Endothelial cell of umbilical vein (primary cell): ENCODE data around the gene MYO1C.

Source experiments
- EZH2 ChIP-seq: IDR thresholded peaks from 2 replicates; pipeline ENCODE4 v1.6.1; 2012; ENCODE audit warnings: borderline replicate concordance, low read depth, mild to moderate bottlenecking, moderate library complexity, low read length, inconsistent platforms; ENCODE audit not compliant: severe bottlenecking
- FOS ChIP-seq: IDR thresholded peaks from 2 replicates; pipeline ENCODE4 v1.6.1; 2011; ENCODE audit warnings: mild to moderate bottlenecking, low read length, moderate library complexity, borderline replicate concordance; ENCODE audit not compliant: insufficient read depth
- JUN ChIP-seq: IDR thresholded peaks from 2 replicates; pipeline ENCODE4 v1.6.1; 2011; ENCODE audit warnings: borderline replicate concordance, low read depth; ENCODE audit not compliant: insufficient read length, insufficient read depth
- MYC ChIP-seq: IDR thresholded peaks from one replicate; pipeline ENCODE4 v1.6.1; 2011; ENCODE audit warnings: mild to moderate bottlenecking, low read depth, low read length
- POLR2A ChIP-seq: IDR thresholded peaks from 2 replicates; pipeline ENCODE4 v1.6.1; 2012; ENCODE audit warnings: low read depth, mild to moderate bottlenecking, control low read depth, low read length
- POLR2AphosphoS5 ChIP-seq: IDR thresholded peaks from 2 replicates; pipeline ENCODE4 v1.6.1; 2012; ENCODE audit warnings: low read depth, mild to moderate bottlenecking, control low read depth, low read length, moderate library complexity; ENCODE audit not compliant: insufficient read depth
- TF ChIP-seq, protein P1 (sequence below), 2 donors: IDR thresholded peaks; 1 replicate in 1 of 2; 2 replicates in 1 of 2; pipeline ENCODE4 v1.5.1; 2011; ENCODE audit warnings: low read length in 2 of 2, mild to moderate bottlenecking in 2 of 2, moderate library complexity in 2 of 2, control low read depth in 1 of 2, inconsistent platforms in 1 of 2, low read depth in 1 of 2; ENCODE audit not compliant: insufficient read depth in 1 of 2; ENCODE audit errors: extremely low read depth in 1 of 2
- TF ChIP-seq, protein P2 (sequence below): IDR thresholded peaks from 2 replicates; pipeline ENCODE4 v1.6.1; 2011; ENCODE audit not compliant: insufficient read depth, insufficient read length

DNA sequence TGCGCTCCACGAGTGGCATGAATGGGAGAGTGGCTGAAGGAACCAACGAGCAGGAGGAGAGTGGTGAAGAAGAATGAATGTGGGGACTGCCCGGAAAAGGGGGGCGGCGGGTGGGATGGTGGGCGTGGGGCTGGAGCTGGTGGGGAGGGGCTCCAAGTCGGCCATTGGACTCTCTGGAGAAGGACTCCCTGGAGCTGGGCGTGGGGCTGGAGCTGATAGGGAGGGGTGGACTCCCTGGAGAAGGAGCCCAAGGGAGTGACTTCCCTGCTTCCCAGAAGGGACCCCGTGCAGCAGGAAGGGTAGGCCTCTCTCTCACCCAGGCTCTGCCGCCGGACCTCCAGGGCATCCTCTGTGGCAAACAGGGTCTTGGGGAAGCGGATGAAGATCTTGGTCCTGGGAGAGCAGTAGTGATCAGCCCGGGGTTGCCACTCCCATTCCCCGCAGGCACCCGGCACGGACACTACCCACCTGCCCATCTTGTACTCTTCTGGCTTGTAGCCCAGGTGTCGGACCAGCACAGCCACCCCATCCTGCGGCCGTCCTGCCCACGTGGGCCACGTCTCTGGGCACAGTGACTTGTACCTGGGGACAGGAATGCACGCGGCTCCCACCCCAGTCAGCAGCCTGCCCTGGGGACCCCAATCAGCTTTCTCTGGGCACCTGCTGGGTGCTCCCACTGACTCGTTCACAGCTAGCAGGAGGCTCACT is 21.6 kb downstream of the MYO1C start:
- no peak for TF ChIP-seq POLR2AphosphoS5
- TF ChIP-seq, protein P1, sequence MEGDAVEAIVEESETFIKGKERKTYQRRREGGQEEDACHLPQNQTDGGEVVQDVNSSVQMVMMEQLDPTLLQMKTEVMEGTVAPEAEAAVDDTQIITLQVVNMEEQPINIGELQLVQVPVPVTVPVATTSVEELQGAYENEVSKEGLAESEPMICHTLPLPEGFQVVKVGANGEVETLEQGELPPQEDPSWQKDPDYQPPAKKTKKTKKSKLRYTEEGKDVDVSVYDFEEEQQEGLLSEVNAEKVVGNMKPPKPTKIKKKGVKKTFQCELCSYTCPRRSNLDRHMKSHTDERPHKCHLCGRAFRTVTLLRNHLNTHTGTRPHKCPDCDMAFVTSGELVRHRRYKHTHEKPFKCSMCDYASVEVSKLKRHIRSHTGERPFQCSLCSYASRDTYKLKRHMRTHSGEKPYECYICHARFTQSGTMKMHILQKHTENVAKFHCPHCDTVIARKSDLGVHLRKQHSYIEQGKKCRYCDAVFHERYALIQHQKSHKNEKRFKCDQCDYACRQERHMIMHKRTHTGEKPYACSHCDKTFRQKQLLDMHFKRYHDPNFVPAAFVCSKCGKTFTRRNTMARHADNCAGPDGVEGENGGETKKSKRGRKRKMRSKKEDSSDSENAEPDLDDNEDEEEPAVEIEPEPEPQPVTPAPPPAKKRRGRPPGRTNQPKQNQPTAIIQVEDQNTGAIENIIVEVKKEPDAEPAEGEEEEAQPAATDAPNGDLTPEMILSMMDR (IDR thresholded peaks at IDR 0.05; ENCODE audit: extremely low read depth in 1 of 2, insufficient read depth in 1 of 2, low read depth in 1 of 2, low read length in 2 of 2): no peak
- no peak for TF ChIP-seq POLR2A
- TF ChIP-seq MYC: no peak
- TF ChIP-seq, protein P2, sequence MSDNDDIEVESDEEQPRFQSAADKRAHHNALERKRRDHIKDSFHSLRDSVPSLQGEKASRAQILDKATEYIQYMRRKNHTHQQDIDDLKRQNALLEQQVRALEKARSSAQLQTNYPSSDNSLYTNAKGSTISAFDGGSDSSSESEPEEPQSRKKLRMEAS: no peak
- TF ChIP-seq EZH2: no peak
- no peak for TF ChIP-seq JUN
- TF ChIP-seq FOS: no peak
